Neural progenitor cell (in vitro differentiated cells): ENCODE measurements around the gene ZNF524.

Experiments used
- EZH2 ChIP-seq: fragments of 200-600 bp; sonication (generic); IDR thresholded peaks from 2 replicates; pipeline ENCODE4 v1.6.1; 2017; ENCODE audit warnings: antibody characterized with exemption, mild to moderate bottlenecking, moderate library complexity
- EZH2phosphoT487 ChIP-seq: fragments of 200-600 bp; sonication (generic); IDR thresholded peaks from 2 replicates; pipeline ENCODE4 v1.6.1; 2017; ENCODE audit warnings: antibody characterized with exemption
- TF ChIP-seq, protein P1 (sequence below): fragments of 200-600 bp; sonication (generic); IDR thresholded peaks from 2 replicates; pipeline ENCODE4 v1.5.1; 2017; ENCODE audit warnings: antibody characterized with exemption, mild to moderate bottlenecking

GRCh38 chr19:55606471-55606787, 6.3 kb downstream of the ZNF524 start:
- TF ChIP-seq EZH2 (no peak), EZH2phosphoT487 (no peak)
- TF ChIP-seq, protein P1, sequence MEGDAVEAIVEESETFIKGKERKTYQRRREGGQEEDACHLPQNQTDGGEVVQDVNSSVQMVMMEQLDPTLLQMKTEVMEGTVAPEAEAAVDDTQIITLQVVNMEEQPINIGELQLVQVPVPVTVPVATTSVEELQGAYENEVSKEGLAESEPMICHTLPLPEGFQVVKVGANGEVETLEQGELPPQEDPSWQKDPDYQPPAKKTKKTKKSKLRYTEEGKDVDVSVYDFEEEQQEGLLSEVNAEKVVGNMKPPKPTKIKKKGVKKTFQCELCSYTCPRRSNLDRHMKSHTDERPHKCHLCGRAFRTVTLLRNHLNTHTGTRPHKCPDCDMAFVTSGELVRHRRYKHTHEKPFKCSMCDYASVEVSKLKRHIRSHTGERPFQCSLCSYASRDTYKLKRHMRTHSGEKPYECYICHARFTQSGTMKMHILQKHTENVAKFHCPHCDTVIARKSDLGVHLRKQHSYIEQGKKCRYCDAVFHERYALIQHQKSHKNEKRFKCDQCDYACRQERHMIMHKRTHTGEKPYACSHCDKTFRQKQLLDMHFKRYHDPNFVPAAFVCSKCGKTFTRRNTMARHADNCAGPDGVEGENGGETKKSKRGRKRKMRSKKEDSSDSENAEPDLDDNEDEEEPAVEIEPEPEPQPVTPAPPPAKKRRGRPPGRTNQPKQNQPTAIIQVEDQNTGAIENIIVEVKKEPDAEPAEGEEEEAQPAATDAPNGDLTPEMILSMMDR = no peak
